ENCODE data around the gene ZFR.

DNA sequence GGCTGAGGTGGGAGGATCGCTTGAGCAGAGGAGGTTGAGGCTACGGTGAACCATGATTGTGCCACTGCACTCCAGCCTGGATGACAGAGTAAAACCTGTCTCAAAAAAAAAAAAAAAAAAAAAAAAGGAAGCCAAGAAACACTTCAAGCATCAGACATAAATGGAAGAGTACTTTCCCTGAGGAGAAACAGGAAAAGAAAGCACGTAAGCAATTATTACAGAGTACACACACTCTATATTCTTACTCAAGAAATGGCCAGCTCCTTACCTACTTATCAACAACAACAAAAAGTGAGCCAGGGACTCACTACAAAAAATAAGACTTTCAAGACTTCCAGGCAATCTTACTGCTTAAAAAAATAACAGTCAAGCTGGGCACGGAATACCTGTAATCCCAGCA lies 21.8 kb downstream of the ZFR start:
- TF ChIP-seq CTCF (IDR thresholded peaks at IDR 0.05) = no peak
- TF ChIP-seq POLR2A (IDR thresholded peaks at IDR 0.05) = no peak
